Lung (tissue), 12 donors: Measurements from ENCODE around the gene CFAP99. TPM values are rescaled to one million over a fixed set of nuclear protein-coding genes. Genes with fewer than 3 reads are reported as not detected.
A peak's percentile ranks its signal among the peaks of the same experiment; 100 is the strongest.

Source experiments
- ATAC-seq: fragments of 200-7000 bp; cut with Tn5 transposase; one replicate; pipeline ENCODE4 v1.9.1; 2020; ENCODE audit warnings: moderate number of reproducible peaks; ENCODE audit not compliant: insufficient read depth, low FRiP score
- DNase-seq, 3 donors: peaks; one replicate each; pipeline ENCODE4 v3.0.0-alpha.2; 2013 to 2017
- H3K27ac ChIP-seq, 2 donors: one replicate each; pipeline ENCODE4 v1.5.1; 2013; ENCODE audit warnings: mild to moderate bottlenecking in 2 of 2, moderate library complexity in 2 of 2, control low read depth in 1 of 2, inconsistent platforms in 1 of 2, low read depth in 1 of 2, low read length in 1 of 2
- H3K27me3 ChIP-seq, 3 donors: one replicate each; pipeline ENCODE4 v1.5.1; 2013; ENCODE audit warnings: low read length in 2 of 3; ENCODE audit not compliant: control insufficient read depth in 3 of 3, insufficient read depth in 3 of 3
- H3K36me3 ChIP-seq, 4 donors: one replicate each; pipeline ENCODE4 v1.5.1; 2013; ENCODE audit warnings: low read length in 4 of 4, mild to moderate bottlenecking in 1 of 4, moderate library complexity in 1 of 4; ENCODE audit not compliant: control insufficient read depth in 4 of 4, insufficient read depth in 4 of 4
- H3K4me1 ChIP-seq, 5 donors: one replicate each; pipeline ENCODE4 v1.5.1; 2013; ENCODE audit warnings: low read length in 5 of 5, mild to moderate bottlenecking in 2 of 5, moderate library complexity in 1 of 5; ENCODE audit not compliant: control insufficient read depth in 5 of 5, insufficient read depth in 5 of 5
- H3K4me3 ChIP-seq: one replicate; pipeline ENCODE4 v1.5.1; 2013; ENCODE audit warnings: mild to moderate bottlenecking, control low read depth, moderate library complexity
- H3K9ac ChIP-seq, 2 donors: one replicate each; pipeline ENCODE4 v1.5.1; 2013; ENCODE audit warnings: low read length in 2 of 2, control low read depth in 1 of 2; ENCODE audit not compliant: insufficient read depth in 1 of 2
- H3K9me3 ChIP-seq, 4 donors: one replicate each; pipeline ENCODE4 v1.5.1; 2013; ENCODE audit warnings: low read length in 3 of 4, mild to moderate bottlenecking in 1 of 4, moderate library complexity in 1 of 4; ENCODE audit not compliant: control insufficient read depth in 4 of 4, insufficient read depth in 3 of 4
- CTCF ChIP-seq: IDR thresholded peaks from 2 replicates; pipeline ENCODE4 v1.5.1; 2012; ENCODE audit warnings: mild to moderate bottlenecking; ENCODE audit errors: control extremely low read depth, extremely low read depth
- WGBS, 2 donors: extraction: QIAGEN DNeasy Blood & Tissue Kit; methylation state at CpG; one replicate each; pipeline ENCODE4 v1.1.7; 2013; 5-methylcytosine and 5-hydroxymethylcytosine counted together
- polyA plus RNA-seq, 2 donors: library from polyadenylated mRNA; stranded (reverse); fragments of 200-250 nt; gene quantifications; one replicate each; pipeline ENCODE4 v1.2.1, GENCODE V29; 2013
- total RNA-seq, 2 donors: library from RNA; depleted of rRNA in 1 of 2; stranded (reverse); fragments of >200 nt in 1 of 2; gene quantifications; one replicate each; pipeline ENCODE4 v1.2.1, GENCODE V29; 2014 to 2021
- donor health status: control.
- donor health status: control.
- donor health status: Bipolar disorder and iron deficiency.
- donor health status: healthy.
- donor health status: DM: yes; HTN: yes; CAD: no.

CFAP99 gene
- total and polyA plus RNA-seq, 4 donors = 2.1 to 12.1 (median 2.3) TPM

- 83 to 89% methylated on average over 3 of the region's 3 CpGs for WGBS, 2 donors
These were observed 76.2 kb downstream of the CFAP99 start for GRCh38 chr4:2494992-2495391.

GRCh38 chr4:2497324-2497723 is 78.6 kb downstream of the CFAP99 start:
- no peak for TF ChIP-seq CTCF
- 98% methylated on average over 4 of the region's 4 CpGs for WGBS, 2 donors
- H3K4me3 ChIP-seq = no peak overlapping the region
- H3K27me3 ChIP-seq = no peaks in the 10 kb centered on the region
- peaks cover 0 to 7% (median 0%) of the 10 kb centered on the region in 5 donors for H3K4me1 ChIP-seq
- H3K9me3 ChIP-seq = no peaks in the 10 kb centered on the region
- H3K36me3 ChIP-seq = peaks cover 16 to 53% (median 36%) of the 10 kb centered on the region in 4 donors
- no peak overlapping the region for H3K9ac ChIP-seq
- ATAC-seq (no peak), DNase-seq (no peak)
- no peak overlapping the region for H3K27ac ChIP-seq

More at GRCh38 chr4:2494992-2495391, 76.2 kb downstream of the CFAP99 start:
- Histone ChIP-seq H3K36me3 (peaks cover 11 to 42% (median 31%) of the 10 kb centered on the region in 4 donors), H3K9ac (no peak overlapping the region), H3K4me1 (peaks cover 0 to 5% (median 0%) of the 10 kb centered on the region in 5 donors), H3K27me3 (no peaks in the 10 kb centered on the region), H3K27ac (no peak overlapping the region), H3K9me3 (no peaks in the 10 kb centered on the region), H3K4me3 (no peak overlapping the region)
- TF ChIP-seq CTCF = no peak
- ATAC-seq = no peak
- DNase-seq = no peak

- ATAC-seq = peak; percentile 34
- no peak for TF ChIP-seq CTCF
- Histone ChIP-seq H3K9ac (no peak overlapping the region), H3K27ac (no peak overlapping the region), H3K27me3 (no peaks in the 10 kb centered on the region), H3K36me3 (peaks cover 16 to 47% (median 31%) of the 10 kb centered on the region in 4 donors), H3K9me3 (no peaks in the 10 kb centered on the region), H3K4me3 (no peak overlapping the region), H3K4me1 (peaks cover 0 to 7% (median 0%) of the 10 kb centered on the region in 5 donors)
- peak in 1 of 3 donors; percentile 23 for DNase-seq
- 83% methylated on average over 9 of the region's 9 CpGs for WGBS, 2 donors
These were observed 79.2 kb downstream of the CFAP99 start for GRCh38 chr4:2497931-2498330.

- H3K9me3 ChIP-seq = no peaks in the 10 kb centered on the region
- H3K4me3 ChIP-seq = no peak overlapping the region
- ATAC-seq (no peak), DNase-seq (no peak)
- H3K36me3 ChIP-seq = peaks cover 16 to 37% (median 28%) of the 10 kb centered on the region in 4 donors
- no peaks in the 10 kb centered on the region for H3K27me3 ChIP-seq
- H3K27ac ChIP-seq = no peak overlapping the region
- WGBS, 2 donors = 90 to 92% methylated on average over 2 of the region's 2 CpGs
- no peak for TF ChIP-seq CTCF
- H3K9ac ChIP-seq = no peak overlapping the region
- peaks cover 0 to 3% (median 0%) of the 10 kb centered on the region in 5 donors for H3K4me1 ChIP-seq
These were observed 81.8 kb downstream of the CFAP99 start for GRCh38 chr4:2500547-2500946.
